ENCODE measurements around the gene TMEM59L.
A peak's percentile ranks its signal among the peaks of the same experiment; 100 is the strongest.

The TMEM59L gene

DNA sequence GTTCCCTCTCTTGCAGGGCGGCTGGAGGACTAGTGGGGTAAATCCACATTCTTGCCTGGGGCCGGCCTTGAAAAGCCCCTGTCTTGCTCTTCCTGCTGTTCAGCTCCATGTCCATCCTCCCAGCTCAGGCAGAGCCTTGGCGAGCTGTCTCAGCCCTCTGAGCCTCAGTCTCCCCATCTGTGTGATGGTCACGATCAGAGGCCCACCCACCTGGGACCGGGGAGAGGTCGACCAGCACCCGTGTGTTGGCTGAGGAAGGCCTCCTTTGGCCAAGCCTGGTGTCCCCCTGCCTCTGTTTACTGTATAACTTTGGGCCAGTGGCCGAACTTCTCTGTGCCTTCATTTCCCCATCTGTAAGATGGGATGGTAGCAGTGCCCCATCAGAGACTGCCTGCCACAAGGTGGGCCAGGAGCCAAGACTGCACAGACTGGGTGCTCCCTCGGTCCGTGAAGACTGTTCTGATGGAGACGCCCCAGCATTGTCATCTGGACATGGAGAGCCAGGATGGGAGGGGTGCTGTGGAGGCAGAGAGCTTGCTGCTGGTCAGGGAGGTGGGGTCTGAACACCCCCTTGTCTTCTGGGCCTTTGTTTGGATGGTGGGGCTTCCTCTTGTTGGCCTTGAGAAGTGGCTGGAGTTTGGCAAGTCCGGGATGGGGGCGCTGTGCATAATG, 42.6 kb downstream of the TMEM59L start:
- H3K9me3 ChIP-seq (ENCODE audit: control extremely low read depth in 1 of 5, control insufficient read depth in 4 of 5, insufficient read depth in 2 of 5, low read depth in 1 of 5, low read length in 4 of 5) = no peaks in the 10 kb centered on the region
- no peak for DNase-seq
- no peak overlapping the region for H3K4me3 ChIP-seq (ENCODE audit: control insufficient read depth in 1 of 7, extremely low read depth in 1 of 7, insufficient read depth in 4 of 7, low read depth in 2 of 7, low read length in 6 of 7)
- H3K27me3 ChIP-seq (replicated peaks in 2 of 5; ENCODE audit: control insufficient read depth in 4 of 5, insufficient read depth in 5 of 5, low read length in 4 of 5) = no peaks in the 10 kb centered on the region
- POLR2A ChIA-PET = no interaction called here
- peaks cover 3 to 28% (median 16%) of the 10 kb centered on the region in 4 experiments for H3K4me1 ChIP-seq (ENCODE audit: control extremely low read depth in 1 of 4, control insufficient read depth in 4 of 4, insufficient read depth in 4 of 4, low read length in 3 of 4)
- over 99% methylated on average over 13 of the region's 13 CpGs for WGBS (ENCODE audit: insufficient coverage)
- peaks cover 0 to 5% (median 0%) of the 10 kb centered on the region in 4 experiments for H3K36me3 ChIP-seq (ENCODE audit: control insufficient read depth in 4 of 4, insufficient read depth in 4 of 4, low read length in 3 of 4)
- H3K27ac ChIP-seq (ENCODE audit: insufficient read depth in 1 of 2, low read depth in 1 of 2, low read length in 2 of 2, poor library complexity in 1 of 2, severe bottlenecking in 2 of 2) = no peak overlapping the region
- CTCF ChIA-PET = interaction anchor here (1.0 kb wide), 1 partner anchor 21 kb away, joined by 5 read pairs; no protein-coding TSS in a partner anchor

DNA sequence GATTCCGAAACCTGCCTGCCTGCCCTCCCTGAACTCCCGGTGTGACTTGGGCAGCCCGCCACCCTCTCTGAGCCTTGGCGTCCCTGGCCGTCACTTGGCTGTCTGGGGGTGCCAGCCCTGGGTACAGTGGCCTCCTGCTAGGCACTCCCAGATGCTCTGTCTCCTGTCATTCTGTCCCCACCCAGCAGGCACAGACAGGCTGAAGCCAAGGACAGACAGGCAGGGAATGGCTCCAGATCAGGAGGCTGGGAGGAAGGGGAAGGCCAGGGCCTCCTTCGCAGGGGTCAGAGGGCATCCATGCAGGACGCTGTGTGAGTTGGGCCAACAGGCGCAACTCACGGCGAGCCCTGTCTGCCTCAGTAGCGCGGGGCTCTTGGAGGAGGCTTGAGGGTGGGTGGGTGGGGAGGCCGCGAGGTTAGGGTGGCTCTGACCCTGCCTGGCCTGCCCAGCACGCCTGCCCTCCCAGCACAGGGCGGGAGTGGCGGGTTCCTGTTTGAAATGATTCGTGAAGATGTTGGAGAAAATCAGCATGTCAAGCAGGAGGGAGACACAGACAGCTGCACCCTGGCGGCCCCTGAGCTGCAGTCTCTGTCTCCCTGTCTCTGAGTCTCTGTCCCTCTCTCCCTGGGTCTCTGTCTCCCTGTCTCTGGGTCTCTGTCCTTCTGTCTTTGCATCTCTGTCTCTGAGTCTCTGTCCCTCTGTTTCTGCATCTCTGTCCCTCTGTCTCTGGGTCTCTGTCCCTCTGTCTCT, 43.8 kb downstream of the TMEM59L start:
- Histone ChIP-seq H3K4me3 (ENCODE audit: control insufficient read depth in 1 of 7, extremely low read depth in 1 of 7, insufficient read depth in 4 of 7, low read depth in 2 of 7, low read length in 6 of 7) (no peak overlapping the region), H3K27me3 (replicated peaks in 2 of 5; ENCODE audit: control insufficient read depth in 4 of 5, insufficient read depth in 5 of 5, low read length in 4 of 5) (no peaks in the 10 kb centered on the region), H3K36me3 (ENCODE audit: control insufficient read depth in 4 of 4, insufficient read depth in 4 of 4, low read length in 3 of 4) (no peaks in the 10 kb centered on the region), H3K4me1 (ENCODE audit: control extremely low read depth in 1 of 4, control insufficient read depth in 4 of 4, insufficient read depth in 4 of 4, low read length in 3 of 4) (peaks cover 3 to 25% (median 12%) of the 10 kb centered on the region in 4 experiments), H3K9me3 (ENCODE audit: control extremely low read depth in 1 of 5, control insufficient read depth in 4 of 5, insufficient read depth in 2 of 5, low read depth in 1 of 5, low read length in 4 of 5) (no peaks in the 10 kb centered on the region), H3K27ac (ENCODE audit: insufficient read depth in 1 of 2, low read depth in 1 of 2, low read length in 2 of 2, poor library complexity in 1 of 2, severe bottlenecking in 2 of 2) (no peak overlapping the region)
- 82% methylated on average over 10 of the region's 19 CpGs for WGBS (ENCODE audit: insufficient coverage)
- DNase-seq = no peak
- ChIA-PET CTCF (no interaction called here), POLR2A (no interaction called here)

DNA sequence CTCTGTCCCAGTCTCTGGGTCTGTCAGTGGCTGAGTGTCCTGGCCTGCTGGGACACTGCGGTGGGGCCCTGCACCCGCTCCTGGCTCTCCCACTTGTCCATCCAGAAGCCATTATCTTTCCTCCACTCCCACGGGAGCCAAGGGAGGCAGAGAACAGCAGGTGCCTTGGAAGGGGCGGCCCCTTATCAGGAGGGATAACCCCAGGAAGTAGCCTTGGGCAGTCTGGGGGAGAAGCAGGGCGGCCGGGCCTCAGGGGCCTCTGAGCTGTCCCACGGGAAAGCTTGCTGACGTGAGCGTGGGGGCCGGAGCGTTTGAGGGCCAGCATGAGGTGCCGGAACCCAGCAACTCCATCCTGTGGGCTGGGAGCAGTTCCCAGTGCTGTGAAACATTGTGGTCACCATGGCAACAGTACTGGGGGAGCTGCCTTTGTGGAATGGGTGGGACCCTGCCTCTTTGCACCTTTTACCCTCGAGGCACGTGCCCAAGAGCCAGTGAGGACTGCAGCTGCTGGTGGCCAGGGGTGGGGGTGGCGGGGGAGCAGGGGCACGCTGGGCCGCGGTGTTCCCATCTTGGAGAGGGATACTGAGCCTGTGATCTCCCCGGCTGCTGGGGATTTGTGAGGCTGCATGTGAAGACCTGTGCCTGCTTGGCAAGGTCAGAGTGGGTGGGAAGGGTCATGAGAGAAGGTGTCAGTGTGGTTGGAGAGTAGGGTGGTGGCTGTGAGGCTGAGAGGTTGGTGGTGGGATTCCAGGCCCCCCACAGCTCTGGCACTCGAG, 45.1 kb downstream of the TMEM59L start:
- ChIA-PET CTCF (no interaction called here), POLR2A (no interaction called here)
- no peaks in the 10 kb centered on the region for H3K36me3 ChIP-seq (ENCODE audit: control insufficient read depth in 4 of 4, insufficient read depth in 4 of 4, low read length in 3 of 4)
- H3K27ac ChIP-seq (ENCODE audit: insufficient read depth in 1 of 2, low read depth in 1 of 2, low read length in 2 of 2, poor library complexity in 1 of 2, severe bottlenecking in 2 of 2) = no peak overlapping the region
- H3K4me3 ChIP-seq (ENCODE audit: control insufficient read depth in 1 of 7, extremely low read depth in 1 of 7, insufficient read depth in 4 of 7, low read depth in 2 of 7, low read length in 6 of 7) = no peak overlapping the region
- no peaks in the 10 kb centered on the region for H3K9me3 ChIP-seq (ENCODE audit: control extremely low read depth in 1 of 5, control insufficient read depth in 4 of 5, insufficient read depth in 2 of 5, low read depth in 1 of 5, low read length in 4 of 5)
- no peak for DNase-seq
- H3K27me3 ChIP-seq (replicated peaks in 2 of 5; ENCODE audit: control insufficient read depth in 4 of 5, insufficient read depth in 5 of 5, low read length in 4 of 5) = no peaks in the 10 kb centered on the region
- H3K4me1 ChIP-seq (ENCODE audit: control extremely low read depth in 1 of 4, control insufficient read depth in 4 of 4, insufficient read depth in 4 of 4, low read length in 3 of 4) = peaks cover 3 to 25% (median 12%) of the 10 kb centered on the region in 4 experiments
- WGBS (ENCODE audit: insufficient coverage) = 89% methylated on average over 16 of the region's 20 CpGs

DNA sequence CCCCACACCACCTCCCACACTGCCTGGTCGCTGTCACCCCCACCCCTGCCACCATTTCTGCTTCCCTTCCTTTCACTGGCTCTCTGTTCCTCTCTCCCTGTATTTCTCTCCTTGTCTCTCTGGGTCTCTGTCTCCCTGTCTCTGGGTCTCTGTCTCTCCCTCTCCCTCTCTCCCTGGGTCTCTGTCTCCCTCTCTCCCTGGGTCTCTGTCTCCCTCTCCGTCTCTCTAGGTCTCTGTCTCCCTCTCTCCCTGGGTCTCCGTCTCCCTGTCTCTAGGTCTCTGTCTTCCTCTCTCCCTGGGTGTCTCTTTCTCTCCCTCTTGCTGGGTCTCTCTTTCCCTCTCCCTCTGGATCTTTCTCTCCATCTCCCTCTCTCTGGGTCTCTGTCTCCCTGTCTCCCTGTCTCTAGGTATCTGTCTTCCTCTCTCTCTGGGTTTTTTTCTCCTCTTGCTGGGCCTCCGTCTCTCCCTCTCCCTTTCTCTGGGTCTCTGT, 45.7 kb downstream of the TMEM59L start:
- ChIA-PET CTCF (no interaction called here), POLR2A (no interaction called here)
- Histone ChIP-seq H3K27ac (ENCODE audit: insufficient read depth in 1 of 2, low read depth in 1 of 2, low read length in 2 of 2, poor library complexity in 1 of 2, severe bottlenecking in 2 of 2) (no peak overlapping the region), H3K4me3 (ENCODE audit: control insufficient read depth in 1 of 7, extremely low read depth in 1 of 7, insufficient read depth in 4 of 7, low read depth in 2 of 7, low read length in 6 of 7) (no peak overlapping the region), H3K27me3 (replicated peaks in 2 of 5; ENCODE audit: control insufficient read depth in 4 of 5, insufficient read depth in 5 of 5, low read length in 4 of 5) (no peaks in the 10 kb centered on the region), H3K9me3 (ENCODE audit: control extremely low read depth in 1 of 5, control insufficient read depth in 4 of 5, insufficient read depth in 2 of 5, low read depth in 1 of 5, low read length in 4 of 5) (no peaks in the 10 kb centered on the region), H3K4me1 (ENCODE audit: control extremely low read depth in 1 of 4, control insufficient read depth in 4 of 4, insufficient read depth in 4 of 4, low read length in 3 of 4) (peaks cover 3 to 30% (median 14%) of the 10 kb centered on the region in 4 experiments), H3K36me3 (ENCODE audit: control insufficient read depth in 4 of 4, insufficient read depth in 4 of 4, low read length in 3 of 4) (no peaks in the 10 kb centered on the region)
- WGBS (ENCODE audit: insufficient coverage) = 97% methylated on average over 4 of the region's 4 CpGs
- DNase-seq = no peak

DNA sequence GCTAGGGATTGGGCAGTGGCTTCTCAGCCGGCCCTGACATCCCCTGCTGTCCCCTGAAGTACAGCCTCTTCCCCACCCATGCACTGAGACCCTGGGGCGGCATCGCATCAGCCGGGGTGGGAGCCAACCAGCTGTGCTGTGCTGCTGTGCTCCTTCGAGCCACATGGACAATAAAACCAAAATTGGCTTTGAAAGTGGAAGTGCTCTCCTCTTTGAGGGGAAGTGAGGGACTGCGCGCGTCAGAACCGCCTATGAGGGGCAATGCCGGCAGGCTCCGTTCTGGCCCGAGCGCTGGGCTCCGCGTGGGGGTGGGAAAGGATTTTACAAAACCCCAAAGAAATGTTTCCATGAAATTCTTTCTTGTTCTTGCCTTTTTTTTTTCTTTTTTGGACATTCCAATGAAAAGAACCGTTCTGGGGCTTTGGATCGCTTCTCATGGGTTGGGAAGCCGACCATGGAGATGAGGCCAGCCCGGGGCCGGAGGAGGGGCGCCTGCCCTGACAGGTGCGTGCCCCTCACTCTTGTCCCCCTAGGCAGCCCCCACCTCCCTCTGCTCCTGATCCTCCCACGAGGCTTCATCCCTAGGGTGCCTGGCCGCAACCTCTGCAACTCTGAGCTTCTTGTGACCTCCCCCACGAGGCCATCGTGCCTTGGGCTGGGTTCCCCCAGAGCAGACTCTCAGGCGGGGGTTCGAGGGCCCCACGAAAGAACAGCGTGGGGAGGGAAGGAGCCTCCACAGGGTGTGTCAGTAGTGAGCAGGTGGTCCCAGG, 46.8 kb downstream of the TMEM59L start:
- ChIA-PET POLR2A (no interaction called here), CTCF (interaction anchor here (0.7 kb wide), 1 partner anchor 48 kb away, joined by 3 read pairs; no protein-coding TSS in a partner anchor)
- 52% methylated on average over 26 of the region's 30 CpGs for WGBS (ENCODE audit: insufficient coverage)
- Histone ChIP-seq H3K27ac (ENCODE audit: insufficient read depth in 1 of 2, low read depth in 1 of 2, low read length in 2 of 2, poor library complexity in 1 of 2, severe bottlenecking in 2 of 2) (no peak overlapping the region), H3K4me1 (ENCODE audit: control extremely low read depth in 1 of 4, control insufficient read depth in 4 of 4, insufficient read depth in 4 of 4, low read length in 3 of 4) (peaks cover 3 to 40% (median 19%) of the 10 kb centered on the region in 4 experiments), H3K4me3 (ENCODE audit: control insufficient read depth in 1 of 7, extremely low read depth in 1 of 7, insufficient read depth in 4 of 7, low read depth in 2 of 7, low read length in 6 of 7) (peak overlapping the region in 4 of 7 experiments; percentile 19 to 55 (median 42)), H3K27me3 (replicated peaks in 2 of 5; ENCODE audit: control insufficient read depth in 4 of 5, insufficient read depth in 5 of 5, low read length in 4 of 5) (no peaks in the 10 kb centered on the region), H3K9me3 (ENCODE audit: control extremely low read depth in 1 of 5, control insufficient read depth in 4 of 5, insufficient read depth in 2 of 5, low read depth in 1 of 5, low read length in 4 of 5) (no peaks in the 10 kb centered on the region), H3K36me3 (ENCODE audit: control insufficient read depth in 4 of 4, insufficient read depth in 4 of 4, low read length in 3 of 4) (no peaks in the 10 kb centered on the region)
- peak in 2 of 3 donors; percentile 68 to 71 for DNase-seq

DNA sequence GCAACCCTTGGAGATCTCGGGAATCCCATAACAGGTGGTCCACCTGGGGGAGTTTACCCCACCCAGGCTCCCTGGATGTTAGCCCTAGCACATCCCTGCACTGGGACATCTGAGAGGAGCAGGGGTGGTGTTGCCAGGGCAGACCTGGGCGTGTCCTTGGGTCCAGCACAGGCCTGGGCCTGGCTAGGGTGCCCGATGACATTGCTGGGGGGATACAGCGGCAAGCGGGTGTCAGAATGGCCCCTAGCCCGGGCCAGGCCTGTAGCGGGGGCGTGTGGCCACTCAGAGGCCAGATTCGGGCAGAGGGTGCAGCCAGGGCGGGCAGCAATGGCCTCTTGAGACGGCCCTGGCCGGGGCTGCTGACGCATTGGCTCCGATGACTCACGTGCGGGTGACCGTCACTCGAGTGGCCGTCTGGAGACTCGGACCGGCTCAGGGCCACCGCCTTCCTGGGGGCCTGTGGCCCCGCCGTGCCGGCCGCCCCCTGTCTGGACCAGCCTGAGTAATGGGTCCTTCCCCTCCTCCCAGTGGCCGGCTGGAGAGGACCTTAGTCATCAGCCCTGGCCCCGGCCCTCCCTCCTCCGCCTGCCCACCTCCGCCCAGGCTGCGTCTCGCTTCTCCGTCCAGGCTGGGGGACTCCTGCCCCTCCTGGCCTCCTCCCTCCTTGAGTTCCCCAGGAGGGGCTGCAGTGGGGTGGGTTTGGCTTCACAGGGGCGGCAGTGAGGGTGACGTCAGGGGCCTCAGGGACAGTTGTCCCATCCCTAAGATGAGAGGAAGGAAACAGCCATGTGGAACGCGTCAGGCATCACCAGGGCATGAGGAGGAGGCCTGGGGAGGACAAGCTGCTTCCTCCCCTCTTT, 47.6 kb downstream of the TMEM59L start:
- H3K4me3 ChIP-seq (ENCODE audit: control insufficient read depth in 1 of 7, extremely low read depth in 1 of 7, insufficient read depth in 4 of 7, low read depth in 2 of 7, low read length in 6 of 7) = no peak overlapping the region
- CTCF ChIA-PET = interaction anchor here (0.7 to 1.3 kb wide), 3 partner anchors 16 to 56 kb away, joined by 3 to 4 read pairs (median 3); no protein-coding TSS in a partner anchor
- no peaks in the 10 kb centered on the region for H3K27me3 ChIP-seq (replicated peaks in 2 of 5; ENCODE audit: control insufficient read depth in 4 of 5, insufficient read depth in 5 of 5, low read length in 4 of 5)
- peaks cover 0 to 1% (median under 1%) of the 10 kb centered on the region in 4 experiments for H3K36me3 ChIP-seq (ENCODE audit: control insufficient read depth in 4 of 4, insufficient read depth in 4 of 4, low read length in 3 of 4)
- POLR2A ChIA-PET = no interaction called here
- H3K4me1 ChIP-seq (ENCODE audit: control extremely low read depth in 1 of 4, control insufficient read depth in 4 of 4, insufficient read depth in 4 of 4, low read length in 3 of 4) = peaks cover 3 to 40% (median 19%) of the 10 kb centered on the region in 4 experiments
- no peaks in the 10 kb centered on the region for H3K9me3 ChIP-seq (ENCODE audit: control extremely low read depth in 1 of 5, control insufficient read depth in 4 of 5, insufficient read depth in 2 of 5, low read depth in 1 of 5, low read length in 4 of 5)
- H3K27ac ChIP-seq (ENCODE audit: insufficient read depth in 1 of 2, low read depth in 1 of 2, low read length in 2 of 2, poor library complexity in 1 of 2, severe bottlenecking in 2 of 2) = no peak overlapping the region
- no peak for DNase-seq
- WGBS (ENCODE audit: insufficient coverage) = 98% methylated on average over 33 of the region's 37 CpGs

Measured in common myeloid progenitor, CD34-positive (primary cell).